ENCODE data around the gene UGT2A1.
A peak's percentile ranks its signal among the peaks of the same experiment; 100 is the strongest.

Gene UGT2A1

GRCh38 chr4:69649629-69650028 lies 3.4 kb downstream of the UGT2A1 start:
- TF ChIP-seq TCF4 (CRISPR knock-in tag; IDR thresholded peaks at IDR 0.05; ENCODE audit: borderline replicate concordance) (peak; percentile 17; the same call in 1 of the 2 replicates), ARNTL (CRISPR knock-in tag; IDR thresholded peaks at IDR 0.05; ENCODE audit: borderline replicate concordance, low read depth) (no peak)
- ATAC-seq = peak; percentile 32; the same call in 1 of the 3 replicates

DNA sequence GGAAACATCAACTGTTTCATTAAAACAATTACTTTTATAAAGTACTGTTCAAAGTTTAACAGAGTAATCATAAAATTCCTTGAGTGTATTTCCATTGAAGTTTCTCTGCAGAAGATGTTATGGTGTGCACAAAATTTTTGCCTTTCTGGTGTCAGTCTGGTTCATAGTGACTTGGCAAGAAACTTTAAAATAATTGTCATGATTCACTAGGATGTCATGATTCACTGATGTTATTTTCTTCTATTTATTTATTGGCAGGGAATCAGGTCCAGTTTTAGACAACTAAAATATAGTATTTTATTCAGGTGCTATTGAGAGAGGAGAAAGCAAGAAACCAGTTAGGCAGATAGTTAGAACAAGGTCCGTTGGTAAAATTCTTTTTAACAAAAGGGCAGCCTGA lies 3.8 kb downstream of the UGT2A1 start:
- ATAC-seq = no peak
- TF ChIP-seq ZFP3 (CRISPR knock-in tag; IDR thresholded peaks at IDR 0.05) (no peak), SNAI2 (CRISPR knock-in tag; IDR thresholded peaks at IDR 0.05) (no peak)
- TF ChIP-seq, protein P1, sequence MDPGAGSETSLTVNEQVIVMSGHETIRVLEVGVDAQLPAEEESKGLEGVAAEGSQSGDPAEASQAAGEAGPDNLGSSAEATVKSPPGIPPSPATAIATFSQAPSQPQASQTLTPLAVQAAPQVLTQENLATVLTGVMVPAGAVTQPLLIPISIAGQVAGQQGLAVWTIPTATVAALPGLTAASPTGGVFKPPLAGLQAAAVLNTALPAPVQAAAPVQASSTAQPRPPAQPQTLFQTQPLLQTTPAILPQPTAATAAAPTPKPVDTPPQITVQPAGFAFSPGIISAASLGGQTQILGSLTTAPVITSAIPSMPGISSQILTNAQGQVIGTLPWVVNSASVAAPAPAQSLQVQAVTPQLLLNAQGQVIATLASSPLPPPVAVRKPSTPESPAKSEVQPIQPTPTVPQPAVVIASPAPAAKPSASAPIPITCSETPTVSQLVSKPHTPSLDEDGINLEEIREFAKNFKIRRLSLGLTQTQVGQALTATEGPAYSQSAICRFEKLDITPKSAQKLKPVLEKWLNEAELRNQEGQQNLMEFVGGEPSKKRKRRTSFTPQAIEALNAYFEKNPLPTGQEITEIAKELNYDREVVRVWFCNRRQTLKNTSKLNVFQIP (CRISPR knock-in tag; IDR thresholded peaks at IDR 0.05; ENCODE audit: borderline replicate concordance, low read depth) = no peak

DNA sequence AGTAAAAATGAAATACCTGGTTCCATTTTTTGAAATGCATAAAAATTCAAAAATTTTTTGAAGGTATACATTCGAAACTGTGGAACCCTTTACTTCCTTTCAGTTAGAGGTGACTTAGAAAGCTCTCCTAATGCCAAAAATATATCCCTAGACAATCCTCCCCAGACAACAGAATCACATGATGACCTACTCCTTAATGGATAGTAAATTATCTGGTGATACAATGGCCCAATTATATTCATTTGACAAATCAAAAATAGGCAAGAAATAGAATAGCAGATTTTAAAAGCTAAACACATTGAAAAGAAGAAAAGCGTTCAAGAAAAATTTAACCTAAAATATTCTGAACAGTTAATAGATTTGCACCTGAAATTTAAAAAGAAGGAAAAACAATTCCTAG lies 10.1 kb downstream of the UGT2A1 start:
- ATAC-seq = no peak
- no peak for TF ChIP-seq PPARA (CRISPR knock-in tag; IDR thresholded peaks at IDR 0.05; ENCODE audit: borderline replicate concordance)
- no peak for TF ChIP-seq TCF4 (CRISPR knock-in tag; IDR thresholded peaks at IDR 0.05; ENCODE audit: borderline replicate concordance)
- no peak for TF ChIP-seq ARNTL (CRISPR knock-in tag; IDR thresholded peaks at IDR 0.05; ENCODE audit: borderline replicate concordance, low read depth)
- no peak for TF ChIP-seq ZFP30 (CRISPR knock-in tag; IDR thresholded peaks at IDR 0.05)
- TF ChIP-seq ZNF8 (CRISPR knock-in tag; IDR thresholded peaks at IDR 0.05) = no peak
- no peak for TF ChIP-seq ZNF565 (CRISPR knock-in tag; conservative IDR thresholded peaks at IDR 0.05; ENCODE audit: low read depth)
- no peak for TF ChIP-seq TOX (CRISPR knock-in tag; IDR thresholded peaks at IDR 0.05; ENCODE audit: borderline replicate concordance)
- TF ChIP-seq, protein P1 (CRISPR knock-in tag; IDR thresholded peaks at IDR 0.05; ENCODE audit: borderline replicate concordance, low read depth) = no peak
- TF ChIP-seq SNAI2 (CRISPR knock-in tag; IDR thresholded peaks at IDR 0.05) = no peak
- TF ChIP-seq OSR1 (CRISPR knock-in tag; IDR thresholded peaks at IDR 0.05) = no peak

- ATAC-seq = no peak
- TF ChIP-seq, protein P1 (CRISPR knock-in tag; IDR thresholded peaks at IDR 0.05; ENCODE audit: borderline replicate concordance, low read depth) = no peak
- TF ChIP-seq ISL1 (CRISPR knock-in tag; IDR thresholded peaks at IDR 0.05) = no peak
- no peak for TF ChIP-seq TOX (CRISPR knock-in tag; IDR thresholded peaks at IDR 0.05; ENCODE audit: borderline replicate concordance)
- TF ChIP-seq RARB (CRISPR knock-in tag; IDR thresholded peaks at IDR 0.05) = no peak
- TF ChIP-seq CREB5 (CRISPR knock-in tag; IDR thresholded peaks at IDR 0.05; ENCODE audit: low read depth) = no peak
- no peak for TF ChIP-seq PATZ1 (CRISPR knock-in tag; IDR thresholded peaks at IDR 0.05; ENCODE audit: borderline replicate concordance)
These were observed 12.8 kb downstream of the UGT2A1 start for GRCh38 chr4:69640289-69640688.

DNA sequence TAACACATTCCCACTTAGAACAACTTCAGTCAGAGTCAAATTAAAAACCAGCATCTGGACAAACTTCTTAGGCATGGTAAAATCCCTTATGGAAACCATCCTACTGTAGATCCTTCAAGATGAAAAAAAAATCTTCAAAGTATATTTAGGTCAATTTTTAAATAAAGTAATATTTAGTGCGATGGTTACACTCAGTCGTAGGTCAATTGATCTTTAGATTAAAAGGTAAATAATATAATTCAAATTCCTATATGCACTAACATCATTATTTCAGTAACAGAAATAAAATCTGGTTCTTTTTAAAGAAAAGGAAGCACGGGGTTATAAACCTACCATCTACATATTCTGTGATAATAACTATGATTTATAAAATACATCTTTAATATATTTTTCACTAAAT lies 13.5 kb downstream of the UGT2A1 start, which contains the start of gene UGT2A2:
Gene UGT2A2, minus strand, starts transcription at position 101 of the 400 bp plus-strand sequence. Its CDS starts 2 bp downstream, at position 99.
- no peak for ATAC-seq
- TF ChIP-seq ISL1 (CRISPR knock-in tag; IDR thresholded peaks at IDR 0.05) = no peak
- no peak for TF ChIP-seq ESRRG (CRISPR knock-in tag; IDR thresholded peaks at IDR 0.05)
- no peak for TF ChIP-seq RARB (CRISPR knock-in tag; IDR thresholded peaks at IDR 0.05)
- TF ChIP-seq OSR1 (CRISPR knock-in tag; IDR thresholded peaks at IDR 0.05) = no peak

Data from SK-N-SH treated with all-trans-retinoic acid at 6 μM for 48 hours (cell line).